Measurements from ENCODE around the gene DCST2. TPM values are rescaled to one million over a fixed set of nuclear protein-coding genes. Genes with fewer than 3 reads are reported as not detected.

DCST2 gene
- total and polyA plus RNA-seq, 7 experiments from 2014 or later, result 0.22 to 3.3 (median 2.4) TPM; not detected in 2

DNA sequence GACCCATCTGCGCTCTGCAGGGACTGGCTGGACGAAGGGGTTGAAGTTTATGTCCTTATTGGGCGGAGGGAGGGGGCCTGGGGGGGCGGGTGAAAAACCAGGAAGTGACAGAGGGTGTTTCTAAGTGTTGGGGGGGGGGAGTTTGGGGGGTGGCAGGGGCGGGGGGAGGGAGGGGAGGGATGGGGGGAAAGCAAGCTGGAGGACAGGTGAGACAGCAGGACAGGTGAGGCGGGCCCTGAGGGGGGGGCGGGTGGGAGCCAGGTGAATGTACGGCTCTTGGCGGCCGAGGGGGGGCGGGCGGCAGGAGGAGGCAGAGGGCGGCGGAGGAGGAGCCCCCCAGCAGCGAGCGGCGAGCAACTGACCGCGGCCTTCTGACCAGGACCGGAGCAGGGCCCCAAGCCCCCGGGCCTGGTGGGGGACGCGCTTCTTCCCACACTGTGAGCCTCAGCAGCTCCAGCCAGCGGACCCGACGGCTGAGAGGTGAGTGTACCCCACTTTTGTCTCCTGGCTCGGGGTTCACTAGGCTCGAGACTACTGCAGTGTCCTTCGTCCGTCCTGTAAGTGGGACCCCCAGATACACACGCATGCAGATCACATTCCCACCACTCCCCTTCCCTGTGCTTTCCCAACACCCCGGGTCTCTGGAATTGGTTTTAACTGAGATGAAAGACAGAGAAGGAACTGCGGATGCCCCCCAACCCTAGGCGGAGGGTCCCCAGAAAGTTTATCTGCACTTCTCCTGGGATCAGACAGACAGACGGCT, 30.9 kb downstream of the DCST2 start, which contains the start of gene ZBTB7B:
Gene ZBTB7B, plus strand, starts transcription at position 339 of the 763 bp plus-strand sequence. CDS start 11,859 bp downstream, outside the sequence.
- Histone ChIP-seq H3K9me3 (ENCODE audit: control insufficient read depth in 2 of 3, low read length in 3 of 3) (no peaks in the 10 kb centered on the region), H3K27me3 (ENCODE audit: control insufficient read depth in 2 of 2, insufficient read depth in 2 of 2, low read length in 2 of 2) (no peaks in the 10 kb centered on the region), H3K27ac (ENCODE audit: low read depth, low read length) (peak within 1 kb of the TSS; percentile 88), H3K4me3 (ENCODE audit: low read length) (peak within 1 kb of the TSS; percentile 95), H3K4me1 (ENCODE audit: control insufficient read depth in 2 of 2, insufficient read depth in 2 of 2, low read length in 2 of 2) (peaks cover 29 to 48% of the 10 kb centered on the region in 2 donors), H3K36me3 (ENCODE audit: control insufficient read depth in 2 of 3, insufficient read depth in 3 of 3, low read length in 3 of 3) (peaks cover 0 to 8% (median 0%) of the 10 kb centered on the region in 3 experiments)
- Mint-ChIP-seq H3K9me3 (peaks cover 0 to 2% (median 0%) of the 10 kb centered on the region in 11 donors), H3K4me1 (peaks cover 26 to 64% (median 52%) of the 10 kb centered on the region in 7 donors), H3K27me3 (no peaks in the 10 kb centered on the region), H3K36me3 (peaks cover 0 to 17% (median 0%) of the 10 kb centered on the region in 5 donors), H3K27ac (peak within 1 kb of the TSS; percentile 89 to 99 (median 95)), H3K4me3 (peak within 1 kb of the TSS; percentile 92 to 100 (median 98))
- ATAC-seq, result peak; percentile 12
- ChIA-PET CTCF (interaction anchor here (0.6 to 17.9 kb wide), 2 partner anchors 12 to 18 kb away, joined by 3 to 291 read pairs; no protein-coding TSS in a partner anchor), POLR2A (interaction anchor here (0.6 to 18.2 kb wide), 6 partner anchors 13 to 48 kb away, joined by 3 to 270 read pairs (median 11); partner anchors contain the start of genes FLAD1, PBXIP1 and PYGO2)
- intact Hi-C loops (cut with micrococcal nuclease), result loop anchor here (1.0 to 10.0 kb wide), 16 partner anchors 8 to 1502 kb away; partner anchors contain the start of genes EFNA4 (in 2 of the 2), ATP8B2 (in 1 of the 2), CKS1B (in 1 of the 2) and FLAD1 (in 1 of the 2)
- DNase-seq, result no peak

DNA sequence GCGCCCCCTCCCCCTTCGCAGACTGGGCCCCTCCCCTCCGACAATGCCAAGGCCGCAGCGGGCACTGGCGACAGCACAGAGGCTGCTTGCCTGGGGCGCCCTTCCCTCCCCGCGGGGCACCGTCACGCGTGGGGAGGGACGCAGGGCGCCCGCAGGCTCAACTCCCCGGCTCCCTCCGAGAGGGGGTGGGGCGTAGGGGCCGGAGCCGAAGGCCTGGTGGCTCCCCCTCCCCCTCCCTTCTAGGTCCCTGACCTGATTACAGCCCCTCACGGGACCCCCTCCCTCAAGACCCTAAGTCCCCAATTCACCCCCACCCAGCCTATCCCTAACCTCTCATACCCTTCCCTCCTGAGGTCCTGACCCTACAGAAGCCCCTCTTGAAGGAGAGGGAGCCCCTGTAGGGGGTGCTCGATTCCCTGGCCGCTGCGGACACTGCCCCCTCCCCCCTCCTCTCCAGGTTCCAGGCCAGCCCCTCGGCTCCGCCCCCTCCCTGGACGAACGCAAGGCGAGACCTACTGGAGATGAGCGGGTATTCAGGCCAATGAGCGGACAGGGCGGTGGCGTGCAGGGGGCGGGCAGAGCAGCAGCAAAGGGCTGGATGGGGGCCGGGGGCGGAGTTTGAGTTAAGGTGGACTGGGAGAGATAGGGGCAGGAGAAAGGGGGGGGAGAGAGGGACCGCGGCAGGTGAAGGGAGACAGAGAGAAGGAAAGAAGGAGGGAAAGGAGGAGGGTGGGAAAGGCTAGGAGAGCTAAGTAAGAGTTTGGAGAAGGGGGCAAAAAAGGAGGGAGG, 31.7 kb downstream of the DCST2 start:
- H3K27me3 ChIP-seq (ENCODE audit: control insufficient read depth in 2 of 2, insufficient read depth in 2 of 2, low read length in 2 of 2), result no peaks in the 10 kb centered on the region
- Mint-ChIP-seq H3K36me3 (peaks cover 0 to 17% (median 0%) of the 10 kb centered on the region in 5 donors), H3K27ac (peak overlapping the region; percentile 70 to 99 (median 91)), H3K9me3 (peaks cover 0 to 2% (median 0%) of the 10 kb centered on the region in 11 donors), H3K4me1 (peaks cover 29 to 63% (median 55%) of the 10 kb centered on the region in 7 donors), H3K27me3 (no peaks in the 10 kb centered on the region), H3K4me3 (peak overlapping the region; percentile 90 to 100 (median 95))
- peak overlapping the region; percentile 88 for H3K27ac ChIP-seq (ENCODE audit: low read depth, low read length)
- intact Hi-C loops (cut with micrococcal nuclease), result loop anchor here (1.0 to 10.0 kb wide), 18 partner anchors 8 to 1503 kb away; partner anchors contain the start of genes CKS1B (in 2 of the 2), EFNA4 (in 2 of the 2), ADAM15 (in 1 of the 2) and ATP8B2 (in 1 of the 2)
- peak; percentile 90 to 98 (median 95) for DNase-seq
- ATAC-seq, result peak; percentile 87
- H3K4me1 ChIP-seq (ENCODE audit: control insufficient read depth in 2 of 2, insufficient read depth in 2 of 2, low read length in 2 of 2), result peaks cover 23 to 40% of the 10 kb centered on the region in 2 donors
- POLR2A ChIA-PET, result interaction anchor here (0.7 to 18.2 kb wide), 9 partner anchors 9 to 242 kb away, joined by 3 to 270 read pairs (median 6); partner anchors contain the start of genes CKS1B, FLAD1, LENEP and PBXIP1
- CTCF ChIA-PET, result interaction anchor here (0.6 to 17.9 kb wide), 5 partner anchors 13 to 65 kb away, joined by 3 to 291 read pairs (median 9); partner anchors contain the start of genes PBXIP1 and PMVK
- H3K9me3 ChIP-seq (ENCODE audit: control insufficient read depth in 2 of 3, low read length in 3 of 3), result no peaks in the 10 kb centered on the region
- peak overlapping the region; percentile 95 for H3K4me3 ChIP-seq (ENCODE audit: low read length)
- H3K36me3 ChIP-seq (ENCODE audit: control insufficient read depth in 2 of 3, insufficient read depth in 3 of 3, low read length in 3 of 3), result peaks cover 0 to 8% (median 0%) of the 10 kb centered on the region in 3 experiments

DNA sequence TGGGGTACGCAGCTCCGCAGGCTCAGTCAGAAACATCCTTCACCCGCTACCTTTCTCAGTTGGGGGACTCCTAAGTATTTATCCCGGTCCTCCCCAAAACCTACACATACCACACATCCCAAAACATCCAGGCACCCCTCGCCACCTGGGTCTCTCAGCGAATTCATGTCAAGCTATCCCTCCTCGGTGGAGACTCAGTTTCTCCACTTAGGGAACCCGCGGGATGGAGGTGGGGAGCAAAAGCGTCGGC, 32.2 kb downstream of the DCST2 start:
- intact Hi-C loops (cut with micrococcal nuclease), result loop anchor here (1.0 to 10.0 kb wide), 7 partner anchors 27 to 1503 kb away; partner anchors contain the start of genes ADAM15 (in 1 of the 2), ATP8B2 (in 1 of the 2), CKS1B (in 1 of the 2) and EFNA4 (in 1 of the 2)
- no peaks in the 10 kb centered on the region for H3K27me3 ChIP-seq (ENCODE audit: control insufficient read depth in 2 of 2, insufficient read depth in 2 of 2, low read length in 2 of 2)
- H3K36me3 ChIP-seq (ENCODE audit: control insufficient read depth in 2 of 3, insufficient read depth in 3 of 3, low read length in 3 of 3), result peaks cover 0 to 8% (median 0%) of the 10 kb centered on the region in 3 experiments
- Mint-ChIP-seq H3K36me3 (peaks cover 0 to 14% (median 0%) of the 10 kb centered on the region in 5 donors), H3K4me1 (peaks cover 24 to 58% (median 49%) of the 10 kb centered on the region in 7 donors), H3K9me3 (peaks cover 0 to 2% (median 0%) of the 10 kb centered on the region in 11 donors), H3K4me3 (peak overlapping the region; percentile 90 to 100 (median 95)), H3K27me3 (no peaks in the 10 kb centered on the region), H3K27ac (peak overlapping the region in 7 of 9 donors; percentile 88 to 95 (median 91))
- POLR2A ChIA-PET, result interaction anchor here (0.6 to 18.2 kb wide), 9 partner anchors 9 to 335 kb away, joined by 3 to 270 read pairs (median 6); partner anchors contain the start of genes CKS1B, FLAD1, LENEP and PBXIP1
- H3K9me3 ChIP-seq (ENCODE audit: control insufficient read depth in 2 of 3, low read length in 3 of 3), result no peaks in the 10 kb centered on the region
- ATAC-seq (no peak), DNase-seq (peak in 1 of 9 donors; percentile 74)
- peak overlapping the region; percentile 88 for H3K27ac ChIP-seq (ENCODE audit: low read depth, low read length)
- peak overlapping the region; percentile 95 for H3K4me3 ChIP-seq (ENCODE audit: low read length)
- CTCF ChIA-PET, result interaction anchor here (1.0 to 17.9 kb wide), 4 partner anchors 13 to 64 kb away, joined by 3 to 291 read pairs (median 9); partner anchors contain the start of genes PBXIP1 and PMVK
- peaks cover 18 to 35% of the 10 kb centered on the region in 2 donors for H3K4me1 ChIP-seq (ENCODE audit: control insufficient read depth in 2 of 2, insufficient read depth in 2 of 2, low read length in 2 of 2)

DNA sequence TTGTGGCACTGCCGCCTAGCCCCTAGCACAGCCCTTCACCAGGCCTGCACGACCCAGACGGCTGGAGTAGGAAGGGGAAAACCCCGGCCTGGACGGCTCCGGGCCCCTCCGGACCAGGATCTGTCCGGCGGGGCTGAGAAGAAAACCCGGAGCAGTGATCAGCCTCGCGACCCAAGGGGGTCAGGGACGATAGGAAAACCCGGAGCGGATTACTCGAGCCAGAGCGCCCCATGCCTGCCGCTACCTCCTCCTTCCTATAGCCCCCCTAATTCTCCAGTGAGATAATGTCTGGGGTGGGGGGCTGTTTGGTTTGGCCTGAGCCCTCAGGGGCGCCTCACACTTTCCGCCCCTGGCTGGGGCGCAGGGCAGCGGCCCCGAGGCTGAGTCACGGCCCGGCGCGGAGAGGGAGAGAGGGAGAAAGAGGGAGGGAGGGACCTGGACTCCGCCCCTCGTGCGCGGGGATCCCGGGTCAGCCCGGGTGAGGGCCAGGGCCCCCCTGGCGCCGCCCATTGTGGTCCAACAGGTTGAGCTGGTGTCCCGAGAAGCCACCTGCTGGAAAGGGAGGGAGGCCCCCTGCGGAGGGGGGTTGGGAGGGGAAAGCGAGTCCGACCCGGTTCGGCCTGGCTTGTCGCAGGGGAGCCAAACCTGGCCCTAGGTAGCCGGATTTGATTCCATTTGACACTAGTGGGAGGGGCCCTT, 32.7 kb downstream of the DCST2 start:
- Mint-ChIP-seq H3K27ac (peak overlapping the region in 8 of 9 donors; percentile 88 to 95 (median 90)), H3K27me3 (no peaks in the 10 kb centered on the region), H3K36me3 (peaks cover 0 to 11% (median 0%) of the 10 kb centered on the region in 5 donors), H3K9me3 (peaks cover 0 to 2% (median 0%) of the 10 kb centered on the region in 11 donors), H3K4me3 (peak overlapping the region; percentile 90 to 100 (median 95)), H3K4me1 (peaks cover 19 to 58% (median 45%) of the 10 kb centered on the region in 7 donors)
- ChIA-PET CTCF (interaction anchor here (0.9 to 17.9 kb wide), 7 partner anchors 14 to 64 kb away, joined by 3 to 291 read pairs (median 9); partner anchors contain the start of genes FLAD1, PBXIP1 and PMVK), POLR2A (interaction anchor here (0.6 to 18.2 kb wide), 10 partner anchors 8 to 335 kb away, joined by 3 to 270 read pairs (median 6); partner anchors contain the start of genes CKS1B, FLAD1, LENEP and PBXIP1)
- no peaks in the 10 kb centered on the region for H3K27me3 ChIP-seq (ENCODE audit: control insufficient read depth in 2 of 2, insufficient read depth in 2 of 2, low read length in 2 of 2)
- H3K36me3 ChIP-seq (ENCODE audit: control insufficient read depth in 2 of 3, insufficient read depth in 3 of 3, low read length in 3 of 3), result peaks cover 0 to 8% (median 0%) of the 10 kb centered on the region in 3 experiments
- ATAC-seq, result peak; percentile 47
- H3K9me3 ChIP-seq (ENCODE audit: control insufficient read depth in 2 of 3, low read length in 3 of 3), result no peaks in the 10 kb centered on the region
- DNase-seq, result peak; percentile 65 to 91 (median 74)
- H3K4me3 ChIP-seq (ENCODE audit: low read length), result peak overlapping the region; percentile 95
- intact Hi-C loops (cut with micrococcal nuclease), result loop anchor here (1.0 to 10.0 kb wide), 7 partner anchors 27 to 1504 kb away; partner anchors contain the start of genes ADAM15 (in 1 of the 2), ATP8B2 (in 1 of the 2), CKS1B (in 1 of the 2) and EFNA4 (in 1 of the 2)
- peaks cover 14 to 30% of the 10 kb centered on the region in 2 donors for H3K4me1 ChIP-seq (ENCODE audit: control insufficient read depth in 2 of 2, insufficient read depth in 2 of 2, low read length in 2 of 2)
- H3K27ac ChIP-seq (ENCODE audit: low read depth, low read length), result peak overlapping the region; percentile 88

DNA sequence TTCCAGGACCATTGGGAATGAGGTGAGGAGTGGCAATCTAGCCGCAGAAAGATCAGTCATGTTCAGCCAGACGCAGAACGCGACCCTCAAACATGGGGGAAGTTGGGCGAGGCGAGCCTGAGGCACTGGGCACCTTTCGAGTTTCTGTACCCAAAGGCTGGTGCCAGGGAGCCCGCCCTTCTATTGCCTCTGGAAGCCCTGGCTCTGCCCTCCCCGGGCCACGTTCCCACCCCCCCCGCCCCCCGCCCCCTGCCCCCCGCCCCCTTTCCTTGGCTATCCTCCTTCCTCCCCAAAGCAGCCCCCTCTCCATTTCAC, 33.2 kb downstream of the DCST2 start:
- Histone ChIP-seq H3K27ac (ENCODE audit: low read depth, low read length) (peak overlapping the region; percentile 88), H3K4me1 (ENCODE audit: control insufficient read depth in 2 of 2, insufficient read depth in 2 of 2, low read length in 2 of 2) (peaks cover 13 to 25% of the 10 kb centered on the region in 2 donors), H3K36me3 (ENCODE audit: control insufficient read depth in 2 of 3, insufficient read depth in 3 of 3, low read length in 3 of 3) (peaks cover 0 to 8% (median 0%) of the 10 kb centered on the region in 3 experiments), H3K27me3 (ENCODE audit: control insufficient read depth in 2 of 2, insufficient read depth in 2 of 2, low read length in 2 of 2) (no peaks in the 10 kb centered on the region), H3K4me3 (ENCODE audit: low read length) (peak overlapping the region; percentile 95), H3K9me3 (ENCODE audit: control insufficient read depth in 2 of 3, low read length in 3 of 3) (no peaks in the 10 kb centered on the region)
- peak overlapping the region; percentile 88 to 98 (median 93) for H3K27ac Mint-ChIP-seq
- ATAC-seq (no peak), DNase-seq (no peak)
- peak overlapping the region; percentile 90 to 100 (median 96) for H3K4me3 Mint-ChIP-seq
- peaks cover 14 to 55% (median 41%) of the 10 kb centered on the region in 7 donors for H3K4me1 Mint-ChIP-seq
- no peaks in the 10 kb centered on the region for H3K27me3 Mint-ChIP-seq
- ChIA-PET POLR2A (interaction anchor here (1.5 to 18.2 kb wide), 7 partner anchors 15 to 63 kb away, joined by 6 to 270 read pairs (median 19); partner anchors contain the start of genes CKS1B, FLAD1, PBXIP1 and PMVK), CTCF (interaction anchor here (0.9 to 17.9 kb wide), 5 partner anchors 13 to 63 kb away, joined by 4 to 291 read pairs (median 9); partner anchors contain the start of genes FLAD1, PBXIP1 and PMVK)
- intact Hi-C loops (cut with micrococcal nuclease), result loop anchor here (2.0 to 10.0 kb wide), 4 partner anchors 62 to 1504 kb away; partner anchors contain the start of genes ATP8B2 (in 1 of the 2), EFNA4 (in 1 of the 2) and MEF2D (in 1 of the 2)
- peaks cover 0 to 11% (median 0%) of the 10 kb centered on the region in 5 donors for H3K36me3 Mint-ChIP-seq
- H3K9me3 Mint-ChIP-seq, result peaks cover 0 to 2% (median 0%) of the 10 kb centered on the region in 11 donors

Measured in naive thymus-derived CD4-positive, alpha-beta T cell (primary cell).